OCI-LY1 (cell line): ENCODE data around the gene RAB11FIP3.

Source experiments
- H2AFZ ChIP-seq: fragments of 200-600 bp; sonication (generic), shearing (Covaris generic); 2 replicates; pipeline ENCODE4 v1.6.0; 2014; ENCODE audit warnings: antibody characterized with exemption, mild to moderate bottlenecking, low read length
- H3F3A ChIP-seq: fragments of 200-600 bp; sonication (generic), shearing (Covaris generic); 2 replicates; pipeline ENCODE4 v1.6.0; 2014; ENCODE audit warnings: mild to moderate bottlenecking, antibody characterized with exemption, low read length, moderate library complexity; ENCODE audit not compliant: insufficient read depth
- H3K27ac ChIP-seq: fragments of 200-600 bp; sonication (generic); 2 replicates; pipeline ENCODE4 v1.5.1; 2014; ENCODE audit warnings: low read length, mixed run types, mild to moderate bottlenecking, low read depth; ENCODE audit not compliant: poor library complexity, severe bottlenecking
- H3K27me3 ChIP-seq: fragments of 200-600 bp; sonication (generic); 2 replicates; pipeline ENCODE4 v1.6.0; 2014; ENCODE audit warnings: antibody characterized with exemption, mild to moderate bottlenecking, low read length, moderate library complexity; ENCODE audit not compliant: insufficient read depth
- H3K36me3 ChIP-seq: fragments of 200-600 bp; sonication (generic); 2 replicates; pipeline ENCODE4 v1.6.1; 2014; ENCODE audit warnings: mild to moderate bottlenecking, antibody characterized with exemption, low read length, moderate library complexity, mixed read lengths; ENCODE audit not compliant: insufficient read depth
- H3K4me1 ChIP-seq: fragments of 200-600 bp; sonication (generic); 2 replicates; pipeline ENCODE4 v1.5.1; 2014; ENCODE audit warnings: mild to moderate bottlenecking, low read length, moderate library complexity; ENCODE audit not compliant: insufficient read depth, severe bottlenecking
- H3K4me2 ChIP-seq: fragments of 200-600 bp; sonication (generic), shearing (Covaris generic); 2 replicates; pipeline ENCODE4 v1.6.1; 2014; ENCODE audit warnings: low read length
- H3K4me3 ChIP-seq: fragments of 200-600 bp; sonication (generic); 2 replicates; pipeline ENCODE4 v1.5.1; 2014; ENCODE audit warnings: low read length, low read depth, mild to moderate bottlenecking, mixed read lengths; ENCODE audit not compliant: poor library complexity, severe bottlenecking
- H3K79me2 ChIP-seq: fragments of 200-600 bp; shearing (Covaris generic); 2 replicates; pipeline ENCODE4 v1.6.1; 2016; ENCODE audit warnings: mixed run types, low read length, mixed read lengths; ENCODE audit not compliant: insufficient read depth
- H3K9ac ChIP-seq: fragments of 200-600 bp; sonication (generic), shearing (Covaris generic); 2 replicates; pipeline ENCODE4 v1.6.1; 2014; ENCODE audit warnings: mild to moderate bottlenecking, low read length, mixed read lengths
- H3K9me2 ChIP-seq: fragments of 200-600 bp; sonication (generic), shearing (Covaris generic); 2 replicates; pipeline ENCODE4 v1.6.1; 2014; ENCODE audit warnings: low read depth, mild to moderate bottlenecking, low read length, mixed read lengths
- H3K9me3 ChIP-seq: fragments of 200-600 bp; shearing (Covaris generic); 2 replicates; pipeline ENCODE4 v1.6.1; 2014; ENCODE audit warnings: low read length, mixed read lengths
- H4K20me1 ChIP-seq: fragments of 200-600 bp; sonication (generic), shearing (Covaris generic); 2 replicates; pipeline ENCODE4 v1.6.0; 2016; ENCODE audit warnings: mild to moderate bottlenecking, low read length; ENCODE audit not compliant: insufficient read depth
- CTCF ChIP-seq: fragments of 200-600 bp; sonication (generic), shearing (Covaris generic); IDR thresholded peaks from 2 replicates; pipeline ENCODE4 v1.5.1; 2017; ENCODE audit warnings: mild to moderate bottlenecking, antibody characterized with exemption, low read length, moderate library complexity, mixed read lengths
- EZH2 ChIP-seq: fragments of 200-600 bp; sonication (generic), shearing (Covaris generic); IDR thresholded peaks from 2 replicates; pipeline ENCODE4 v1.8.0; 2017; ENCODE audit warnings: borderline replicate concordance, mixed run types, mild to moderate bottlenecking, antibody characterized with exemption, low read length, moderate library complexity, mixed read lengths

Gene RAB11FIP3

GRCh38 chr16:519841-520687 lies 94.6 kb downstream of the RAB11FIP3 start:
- Histone ChIP-seq H3K9ac (no peak overlapping the region), H3K9me3 (no peaks in the 10 kb centered on the region), H3K9me2 (no peaks in the 10 kb centered on the region), H4K20me1 (no peaks in the 10 kb centered on the region), H3K27me3 (no peaks in the 10 kb centered on the region), H3K79me2 (no peaks in the 10 kb centered on the region), H3K4me1 (no peaks in the 10 kb centered on the region), H3K36me3 (no peaks in the 10 kb centered on the region), H3K27ac (no peak overlapping the region), H3K4me3 (no peak overlapping the region), H2AFZ (no peak overlapping the region), H3K4me2 (no peak overlapping the region), H3F3A (no peaks in the 10 kb centered on the region)
- TF ChIP-seq CTCF, result no peak
- no peak for TF ChIP-seq EZH2

- H3K27ac ChIP-seq, result no peak overlapping the region
- H3K27me3 ChIP-seq, result no peaks in the 10 kb centered on the region
- no peaks in the 10 kb centered on the region for H3F3A ChIP-seq
- H3K36me3 ChIP-seq, result no peaks in the 10 kb centered on the region
- no peak overlapping the region for H3K4me2 ChIP-seq
- H3K4me3 ChIP-seq, result no peak overlapping the region
- no peak overlapping the region for H2AFZ ChIP-seq
- TF ChIP-seq EZH2 (no peak), CTCF (no peak)
- no peak overlapping the region for H3K9ac ChIP-seq
- H3K4me1 ChIP-seq, result peaks cover 8% of the 10 kb centered on the region
- H4K20me1 ChIP-seq, result no peaks in the 10 kb centered on the region
- no peaks in the 10 kb centered on the region for H3K9me2 ChIP-seq
- H3K79me2 ChIP-seq, result no peaks in the 10 kb centered on the region
- no peaks in the 10 kb centered on the region for H3K9me3 ChIP-seq
Measured at GRCh38 chr16:520847-521246, 95.4 kb downstream of the RAB11FIP3 start.

DNA sequence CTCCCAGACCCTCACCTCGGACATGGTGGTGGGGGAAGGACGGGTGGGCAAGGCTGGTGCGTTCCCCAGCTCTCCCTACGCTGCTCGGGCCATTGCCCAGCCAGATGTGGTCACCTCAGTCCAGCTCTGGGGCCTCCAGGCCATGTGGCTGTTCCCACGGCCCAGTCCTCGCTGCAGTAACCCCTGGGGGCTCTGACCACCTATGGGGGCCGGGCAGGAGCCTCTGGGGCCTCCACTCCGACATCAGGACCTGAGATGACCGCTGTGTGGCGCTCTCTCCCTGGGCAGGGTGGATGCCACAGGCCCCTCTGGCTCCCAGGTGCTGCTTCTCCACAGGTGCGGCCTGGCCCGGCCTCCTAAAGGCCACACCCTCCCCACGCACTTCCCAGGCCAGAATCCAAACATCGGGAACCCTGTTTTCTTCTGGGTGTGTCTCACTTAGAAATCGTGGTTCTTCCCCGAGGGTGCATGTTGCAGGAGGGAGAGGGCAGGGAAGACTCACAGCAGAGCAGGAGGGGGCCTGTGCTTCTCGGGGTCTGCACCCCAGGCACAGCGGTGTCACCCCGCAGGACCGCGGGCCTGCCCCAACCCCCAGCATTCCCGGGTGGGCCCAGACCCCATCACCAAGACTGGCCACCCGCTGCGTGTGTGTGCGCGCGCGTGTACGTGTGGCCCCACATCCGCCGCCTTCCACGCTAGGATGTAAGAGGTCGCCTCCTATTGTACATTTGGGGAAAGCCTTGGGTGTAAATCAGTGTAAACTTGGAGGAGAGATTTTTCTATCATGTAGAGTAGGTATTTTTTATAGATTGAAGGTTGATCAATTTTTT lies 96.1 kb downstream of the RAB11FIP3 start:
- H3K79me2 ChIP-seq, result no peaks in the 10 kb centered on the region
- H2AFZ ChIP-seq, result no peak overlapping the region
- H3F3A ChIP-seq, result no peaks in the 10 kb centered on the region
- H3K4me3 ChIP-seq, result no peak overlapping the region
- peaks cover 15% of the 10 kb centered on the region for H3K4me1 ChIP-seq
- no peaks in the 10 kb centered on the region for H3K36me3 ChIP-seq
- H3K27me3 ChIP-seq, result no peaks in the 10 kb centered on the region
- no peaks in the 10 kb centered on the region for H3K9me2 ChIP-seq
- H3K4me2 ChIP-seq, result no peak overlapping the region
- TF ChIP-seq CTCF (peak; percentile 20; the same call in 1 of the 2 replicates), EZH2 (no peak)
- no peak overlapping the region for H3K27ac ChIP-seq
- H4K20me1 ChIP-seq, result no peaks in the 10 kb centered on the region
- H3K9ac ChIP-seq, result no peak overlapping the region
- no peaks in the 10 kb centered on the region for H3K9me3 ChIP-seq
